GM19463 (cell line): Measurements from ENCODE around the gene CD40.

Experiments used
- ATAC-seq: cut with Tn5 transposase; IDR thresholded peaks from one replicate; pipeline ENCODE4 v1.9.1; 2021; ENCODE audit warnings: mild to moderate bottlenecking, moderate library complexity; ENCODE audit not compliant: unreplicated experiment

Gene CD40

DNA sequence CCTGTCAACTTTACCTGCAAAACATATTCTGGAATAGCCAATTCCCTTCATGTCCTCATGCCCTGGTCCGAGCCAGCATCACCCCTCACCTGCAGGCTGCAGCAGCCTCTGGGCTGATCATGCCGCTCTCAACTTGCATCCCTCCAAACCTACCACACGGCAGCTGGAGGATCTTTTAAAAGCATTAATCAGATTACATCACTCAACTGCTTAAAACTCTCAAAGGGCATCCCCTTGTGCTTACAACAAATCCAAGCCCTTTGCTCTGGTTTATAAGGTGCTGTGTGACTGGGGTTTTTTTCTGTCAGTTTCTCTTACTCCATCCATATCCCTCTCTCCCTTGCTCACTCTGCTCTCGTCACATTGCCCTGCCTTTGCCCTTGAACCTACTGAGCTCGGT is 24.0 kb downstream of the CD40 start:
- ATAC-seq = no peak

DNA sequence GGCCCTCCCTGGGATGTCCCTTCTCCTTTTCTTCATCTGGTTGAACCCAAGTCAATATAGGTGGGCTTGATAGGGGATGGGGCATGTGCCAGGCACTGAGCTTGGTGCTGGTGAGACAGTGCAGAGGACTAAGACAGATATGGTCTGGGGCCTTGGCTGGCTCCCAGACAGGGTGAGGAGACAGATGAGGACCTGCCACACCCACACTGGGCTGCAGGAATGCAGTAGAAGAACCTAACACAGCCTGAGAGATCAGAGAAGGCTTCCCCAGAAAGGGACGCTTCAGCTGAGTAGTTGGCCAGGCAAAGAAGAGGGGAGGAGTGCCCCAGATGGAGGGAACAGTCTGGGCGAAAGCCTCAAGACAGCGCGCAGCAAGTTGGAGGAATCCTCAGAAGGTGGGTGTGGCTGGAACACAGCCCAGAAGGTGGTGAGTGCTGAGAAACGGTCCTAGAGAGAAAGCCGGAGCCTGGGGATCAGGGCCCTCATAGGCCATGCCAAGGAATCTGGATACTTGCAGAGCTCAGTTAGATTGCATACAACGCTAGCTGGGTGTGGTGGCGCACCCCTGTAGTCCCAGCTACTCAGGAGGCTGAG is 26.4 kb downstream of the CD40 start:
- ATAC-seq = no peak

DNA sequence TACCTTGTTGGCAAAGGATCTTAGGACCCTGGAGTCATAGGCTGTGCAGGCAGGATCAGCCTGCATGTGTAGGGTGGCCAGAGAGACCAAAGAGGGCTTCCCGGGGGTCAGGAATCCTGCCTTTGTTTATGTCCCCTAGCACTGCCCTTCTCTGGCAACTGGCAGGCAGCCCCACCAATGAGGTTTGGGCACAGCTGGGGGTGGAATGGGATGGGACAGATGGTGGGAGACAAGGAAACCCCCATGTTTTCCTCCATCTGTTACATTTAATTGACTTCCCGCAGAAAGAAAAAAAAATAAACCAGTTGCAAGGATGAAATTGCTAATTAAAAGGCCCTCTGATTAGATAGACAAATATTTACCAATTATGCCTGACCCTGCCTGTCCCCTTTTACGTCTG is 27.6 kb downstream of the CD40 start:
- no peak for ATAC-seq

DNA sequence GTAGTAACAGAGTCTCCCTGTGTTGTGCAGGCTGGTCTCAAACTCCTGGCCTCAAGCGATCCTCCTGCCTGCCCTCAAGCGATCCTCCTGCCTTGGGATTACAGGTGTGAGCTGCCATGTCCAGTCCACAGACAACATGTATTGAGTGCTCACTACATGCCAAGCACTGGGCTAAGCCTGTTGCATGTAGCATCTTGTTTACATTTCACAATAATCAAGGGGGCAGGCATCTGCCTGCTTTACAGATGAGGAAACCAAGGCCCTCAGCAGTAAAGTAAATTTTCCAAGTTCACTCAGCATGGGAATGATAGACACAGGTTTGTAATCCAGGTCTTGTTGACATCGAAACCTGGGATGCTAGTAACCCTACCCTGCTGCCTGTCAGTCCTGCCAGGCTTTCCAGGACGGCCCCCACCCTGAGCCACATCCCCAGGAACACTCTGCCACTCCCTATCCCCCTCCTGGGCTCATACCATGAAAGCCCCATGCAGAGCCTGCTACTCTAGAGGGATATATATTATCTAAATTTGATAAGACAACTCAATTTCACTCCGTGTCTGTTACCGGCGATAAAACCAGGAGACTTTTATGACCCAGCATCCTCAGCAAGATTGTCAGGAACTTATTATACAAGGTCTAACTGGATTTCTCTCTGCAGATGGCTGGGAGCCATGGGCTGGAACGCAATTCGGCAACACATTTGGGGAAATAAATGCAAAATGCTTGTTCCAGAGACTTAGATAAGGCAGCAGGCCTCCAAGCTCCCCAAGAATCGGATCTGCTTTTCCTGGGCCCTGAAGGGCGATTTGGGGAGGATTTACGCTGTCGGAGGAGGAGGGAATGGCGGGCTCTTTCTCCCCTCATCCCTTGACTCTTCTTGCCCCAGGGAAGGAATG is 30.4 kb downstream of the CD40 start:
- ATAC-seq = no peak

DNA sequence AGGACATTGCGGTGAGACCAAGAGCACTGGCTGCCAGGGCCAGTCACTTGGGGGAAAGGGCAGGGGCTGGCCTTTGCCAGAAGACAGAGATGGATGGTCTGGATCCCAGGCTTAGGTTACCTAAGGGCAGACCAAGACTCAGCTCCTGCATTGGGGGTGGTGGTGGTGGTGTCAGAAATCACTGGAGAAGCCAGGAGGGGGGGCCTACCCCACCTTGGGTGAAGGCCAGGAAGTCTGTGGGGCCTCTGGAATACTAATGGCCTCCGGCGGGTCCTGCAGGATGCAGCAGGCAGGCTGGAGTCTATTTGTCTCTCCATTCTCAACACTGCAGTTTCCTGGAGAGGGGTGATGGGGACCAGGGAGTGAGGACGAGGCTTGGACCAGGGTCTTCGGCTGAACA is 32.8 kb downstream of the CD40 start:
- ATAC-seq = no peak

DNA sequence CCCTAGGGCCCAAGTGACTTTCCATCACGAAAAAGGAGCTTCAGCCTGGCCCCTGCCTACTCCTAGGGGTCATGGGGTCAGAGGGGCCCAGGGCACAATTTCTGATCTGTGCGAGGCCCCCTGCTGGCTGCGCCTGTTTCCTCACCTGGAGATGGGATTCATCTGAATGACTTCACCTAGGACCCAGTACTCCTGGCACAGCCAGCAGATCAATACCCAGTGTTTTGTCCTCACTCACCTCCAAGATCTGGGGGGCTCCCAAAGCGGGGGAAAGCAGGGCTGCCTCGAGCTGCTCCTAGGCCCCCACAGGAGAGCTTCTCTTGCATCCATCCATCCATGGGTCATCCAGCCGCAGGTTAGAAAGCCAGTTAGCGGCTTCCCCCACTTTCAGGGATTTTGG is 33.8 kb downstream of the CD40 start:
- ATAC-seq = no peak

DNA sequence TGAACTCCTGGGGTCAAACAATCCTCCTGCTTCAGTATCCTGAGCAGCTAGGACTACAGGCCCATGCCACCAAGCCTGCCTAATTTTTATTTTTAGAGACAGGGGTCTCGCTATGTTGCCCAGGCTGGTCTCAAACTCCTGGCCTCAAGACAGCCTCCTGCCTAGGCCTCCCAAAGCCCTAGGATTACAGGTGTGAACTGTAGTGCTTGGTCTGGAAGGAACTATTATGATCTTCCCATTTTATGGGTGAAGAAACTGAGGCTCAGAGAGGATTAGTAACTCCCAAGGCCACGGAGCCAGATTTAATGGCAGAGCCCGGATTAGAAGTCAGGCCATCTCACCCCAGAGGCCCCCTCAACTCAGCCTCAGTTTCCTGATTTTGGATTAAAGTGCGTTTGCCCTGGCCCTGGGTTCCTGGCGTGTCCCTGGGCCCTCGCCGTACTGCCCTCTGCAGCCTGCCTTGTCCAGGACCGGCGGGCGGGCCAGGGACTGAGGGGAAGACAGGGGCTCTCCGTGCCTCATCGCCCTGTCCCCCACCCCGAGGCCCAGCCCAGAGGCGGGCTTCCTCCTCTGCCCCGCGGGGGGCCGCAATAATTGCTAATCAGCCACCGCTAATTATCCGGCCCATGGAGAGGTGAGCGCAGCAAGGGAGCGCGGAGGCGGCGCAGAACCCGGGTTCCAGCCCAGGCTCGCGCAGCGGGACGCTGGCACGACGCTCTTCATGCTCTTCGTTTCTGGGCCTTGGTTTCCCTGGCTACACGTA is 34.9 kb downstream of the CD40 start:
- no peak for ATAC-seq

DNA sequence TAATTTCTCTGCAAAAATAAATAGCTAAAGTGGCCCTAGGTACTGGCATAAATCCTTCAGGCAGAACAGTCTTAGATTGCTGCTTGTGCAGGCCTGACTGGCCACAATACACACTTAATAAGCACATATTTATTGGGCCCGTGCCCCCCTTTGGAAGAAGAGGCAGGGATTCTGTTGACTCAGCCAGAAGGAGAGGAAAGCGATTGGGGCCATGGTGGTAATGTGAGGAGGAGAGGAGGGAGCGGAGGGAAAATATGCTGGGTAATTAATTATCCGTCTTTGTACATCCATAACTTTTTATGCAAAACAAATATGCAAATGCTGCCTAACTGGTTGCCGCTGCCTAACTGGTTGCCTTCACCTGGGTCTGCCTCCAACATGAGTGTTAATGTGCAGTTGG is 36.2 kb downstream of the CD40 start:
- no peak for ATAC-seq

DNA sequence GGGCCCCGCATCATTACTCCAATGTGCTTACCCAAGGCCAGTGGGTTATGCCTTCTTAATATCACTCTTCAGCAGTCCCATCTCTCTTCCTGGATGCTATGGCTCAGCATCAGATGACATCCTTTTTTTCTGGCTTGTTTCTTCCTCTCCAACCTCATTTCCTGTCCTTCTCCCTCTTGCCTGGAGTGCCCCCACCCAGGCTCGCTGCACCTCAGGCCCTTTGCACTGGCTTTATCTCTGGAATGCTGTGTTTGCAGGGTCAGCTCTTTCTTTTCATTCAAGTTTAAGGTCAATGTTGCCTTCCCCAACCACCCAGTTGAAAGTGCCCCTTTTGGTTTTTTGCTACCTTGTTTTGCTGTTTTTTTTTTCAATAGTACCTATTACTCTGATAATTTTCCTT is 36.7 kb downstream of the CD40 start:
- no peak for ATAC-seq

DNA sequence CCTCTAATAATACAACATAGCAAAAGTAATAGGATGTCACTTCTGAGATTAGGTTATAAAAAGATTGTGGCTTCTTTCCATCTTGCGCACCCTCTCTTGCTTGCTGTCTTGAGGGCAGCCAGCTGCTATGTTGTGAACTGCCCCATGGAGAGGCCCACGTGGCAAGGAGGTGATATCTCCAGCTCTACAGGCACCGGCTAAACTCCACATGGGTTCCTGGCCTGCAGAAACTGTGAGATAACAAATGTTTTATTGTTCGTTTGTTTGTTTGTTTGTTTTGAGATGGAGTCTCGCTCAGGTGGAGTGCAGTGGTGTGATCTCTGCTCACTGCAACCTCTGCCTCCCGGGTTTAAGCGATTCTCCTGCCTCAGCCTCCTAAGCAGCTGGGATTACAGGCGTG is 38.0 kb downstream of the CD40 start:
- no peak for ATAC-seq

DNA sequence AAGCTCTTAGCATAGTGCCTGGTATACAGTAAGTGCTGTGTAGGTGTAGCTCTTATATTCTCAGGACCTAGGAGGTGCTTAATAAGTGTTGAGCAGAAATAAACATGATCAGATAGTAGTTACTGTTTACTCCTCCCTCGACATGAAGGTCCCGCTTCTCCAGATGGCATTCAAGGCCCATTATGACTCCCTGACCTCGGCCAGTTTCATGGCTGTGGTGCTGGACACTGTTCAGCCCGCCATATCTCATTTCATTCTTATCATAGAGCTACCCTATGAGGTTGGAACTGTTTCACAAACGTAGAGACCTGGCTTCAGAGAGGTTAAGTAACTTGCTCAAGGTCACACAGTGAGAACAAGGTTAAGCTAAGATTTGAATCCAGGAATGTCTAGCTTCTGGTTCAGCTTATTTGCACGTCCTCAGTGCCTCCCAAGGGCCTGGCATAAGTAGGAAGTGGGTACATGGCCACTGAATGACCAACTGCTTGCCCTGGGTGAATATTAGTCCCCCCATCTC is 39.0 kb downstream of the CD40 start:
- ATAC-seq = no peak

- ATAC-seq = no peak
Observed at GRCh38 chr20:46157625-46158024, 39.5 kb downstream of the CD40 start.

DNA sequence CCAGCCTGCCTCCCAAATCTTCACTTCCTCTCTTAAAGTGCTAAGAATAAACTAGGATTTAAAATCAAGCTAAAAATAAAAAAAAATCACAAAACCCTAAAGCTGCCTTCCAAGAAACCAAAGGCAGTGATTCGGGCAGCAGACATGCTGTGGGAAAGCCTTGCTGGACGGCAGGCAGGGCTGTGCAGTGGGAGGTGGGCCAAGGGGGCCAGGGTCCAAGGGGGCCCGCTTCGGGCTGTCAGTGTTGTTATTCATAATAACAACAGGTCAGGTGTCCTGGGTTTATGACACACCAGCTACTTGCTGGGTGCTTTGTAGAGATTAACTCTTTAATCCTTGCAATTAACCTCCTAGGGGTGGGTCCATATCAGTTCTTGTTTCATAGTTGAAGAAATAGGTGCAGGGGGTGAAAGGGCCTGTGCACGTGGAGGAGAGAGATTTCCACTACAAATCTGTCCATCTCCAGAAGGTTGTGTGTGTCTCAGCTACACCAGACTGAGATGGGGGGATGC is 40.4 kb downstream of the CD40 start:
- ATAC-seq = no peak

- ATAC-seq = no peak
Observed at GRCh38 chr20:46159101-46159897, 41.2 kb downstream of the CD40 start.

GRCh38 chr20:46160661-46161060 is 42.5 kb downstream of the CD40 start:
- ATAC-seq = no peak

DNA sequence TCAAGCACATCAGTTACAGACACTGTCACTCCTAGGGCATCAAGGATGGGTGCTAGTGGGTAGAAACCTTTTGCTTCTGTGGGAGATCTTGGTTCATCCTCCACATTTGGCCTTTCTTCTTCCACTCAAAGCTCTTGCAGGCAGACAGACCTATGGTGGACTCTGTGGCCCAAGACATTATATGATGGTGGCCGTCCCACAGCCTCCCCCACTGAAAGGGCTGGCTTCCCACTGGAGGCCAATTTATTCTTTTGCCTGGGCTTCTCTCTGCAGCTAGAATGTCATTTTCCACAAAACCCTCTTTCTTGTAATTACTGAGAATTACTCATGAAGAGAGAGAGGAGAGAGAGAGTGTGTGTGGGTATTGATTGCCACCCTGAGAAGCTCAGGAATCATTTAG is 43.8 kb downstream of the CD40 start:
- no peak for ATAC-seq

DNA sequence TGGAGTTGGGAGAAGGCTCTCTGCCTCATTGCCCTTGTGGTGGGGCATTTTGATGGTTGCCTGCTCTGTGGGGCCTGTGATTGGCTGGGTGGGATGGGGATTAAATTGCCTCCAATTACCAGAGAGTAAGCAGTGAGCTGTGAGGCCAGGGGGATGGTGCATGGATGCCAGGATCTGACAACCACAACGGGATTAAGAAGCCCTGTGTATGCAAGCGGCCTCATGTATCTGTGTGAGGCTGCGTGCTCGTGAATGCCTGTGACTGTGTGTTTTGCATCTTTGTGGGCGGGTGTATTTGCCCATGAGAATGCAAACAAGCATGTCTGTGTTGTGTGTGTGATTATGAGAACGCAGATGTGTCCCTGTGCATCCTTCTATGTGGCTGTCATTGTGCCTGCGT is 46.1 kb downstream of the CD40 start:
- ATAC-seq = no peak

GRCh38 chr20:46167080-46167479 is 49.0 kb downstream of the CD40 start:
- no peak for ATAC-seq

DNA sequence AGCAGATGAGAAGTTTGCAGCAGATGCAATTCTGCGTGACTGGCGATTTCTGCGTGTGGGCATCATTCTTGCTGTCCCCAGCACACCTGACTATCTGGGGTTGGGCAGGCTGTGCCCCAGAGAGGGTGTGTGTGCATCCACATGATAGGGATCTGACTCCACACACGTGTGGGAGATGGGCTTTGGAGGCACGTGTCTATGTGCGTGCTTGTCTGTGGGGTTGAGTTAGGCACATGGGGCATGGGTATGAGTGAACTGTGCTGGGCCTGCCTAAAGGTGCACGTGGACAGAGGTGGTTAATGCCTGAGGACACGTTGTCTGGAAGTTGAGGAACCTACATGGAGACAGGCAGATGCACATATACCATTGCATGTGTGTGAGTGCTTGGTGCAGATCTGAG is 50.3 kb downstream of the CD40 start:
- no peak for ATAC-seq

DNA sequence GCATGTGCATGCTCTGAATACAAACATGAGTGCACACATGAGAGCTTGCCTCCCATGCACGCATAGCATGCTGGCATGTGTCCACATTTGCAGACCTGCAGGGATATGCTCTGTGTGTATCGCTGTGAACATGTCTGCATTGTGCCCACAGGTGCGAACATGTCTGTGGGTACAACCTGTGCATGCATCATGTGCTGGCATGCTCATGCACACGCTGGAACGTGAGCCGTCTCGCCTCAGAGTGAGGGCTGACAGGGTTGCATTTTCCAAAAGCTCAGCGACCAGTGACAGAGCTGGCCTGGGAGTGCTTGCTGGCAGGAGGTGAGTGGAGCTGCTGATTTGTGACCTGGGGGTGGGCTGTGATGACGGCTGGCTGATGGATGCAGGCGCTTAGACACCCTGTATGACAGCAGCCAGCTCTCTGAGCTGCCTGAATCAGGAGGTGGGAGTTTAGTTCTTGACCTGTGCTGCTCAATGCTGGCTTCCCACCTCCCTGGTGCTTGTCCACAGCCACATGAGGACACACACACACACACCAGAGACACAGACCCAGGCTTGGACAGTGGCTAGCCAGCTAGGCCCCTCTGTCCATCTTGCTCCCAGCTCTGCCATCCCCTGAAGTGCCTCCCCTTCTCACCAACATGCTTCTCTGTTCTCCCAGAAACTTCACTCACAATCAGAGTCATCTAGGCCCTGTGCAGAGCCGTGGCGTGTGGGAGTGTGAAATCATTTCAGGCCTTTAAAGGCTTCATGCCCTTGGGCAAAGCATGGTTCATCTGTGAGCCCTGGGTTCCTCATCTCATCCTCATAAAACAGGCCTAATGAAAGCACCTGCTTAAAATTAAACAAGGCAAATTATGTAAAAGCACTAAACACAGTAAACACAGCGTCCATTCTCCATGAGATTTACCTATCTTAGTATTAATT is 51.4 kb downstream of the CD40 start:
- ATAC-seq = no peak
